Stimulated activated naive CD8-positive, alpha-beta T cell treated with anti-CD3 and anti-CD28 coated beads, Interleukin-15, Interleukin-2, amounts not matched to agents 100 ng/mL and 50 ng/mL, for 24 hours (primary cell): ENCODE data around the gene TMEM204.
"Not testable (repeated sequence)": the region's sequence is repeated elsewhere in the genome, so short reads cannot be mapped to it uniquely, and the experiment has no call there.

Experiments
- H3K27ac Mint-ChIP-seq: one replicate; pipeline ENCODE4 v1.8.0; 2021; ENCODE audit warnings: mild to moderate bottlenecking, mixed read lengths
- H3K27me3 Mint-ChIP-seq: one replicate; pipeline ENCODE4 v1.8.0; 2021; ENCODE audit warnings: mixed read lengths
- H3K36me3 Mint-ChIP-seq: one replicate; pipeline ENCODE4 v1.8.0; 2021; ENCODE audit warnings: low read depth, mixed read lengths
- H3K4me1 Mint-ChIP-seq: one replicate; pipeline ENCODE4 v1.8.0; 2021; ENCODE audit warnings: low read depth, mixed read lengths
- H3K4me3 Mint-ChIP-seq: one replicate; pipeline ENCODE4 v1.8.0; 2021; ENCODE audit warnings: mild to moderate bottlenecking, mixed read lengths
- H3K9me3 Mint-ChIP-seq: one replicate; pipeline ENCODE4 v1.8.0; 2021; ENCODE audit warnings: mixed read lengths

TMEM204 gene

DNA sequence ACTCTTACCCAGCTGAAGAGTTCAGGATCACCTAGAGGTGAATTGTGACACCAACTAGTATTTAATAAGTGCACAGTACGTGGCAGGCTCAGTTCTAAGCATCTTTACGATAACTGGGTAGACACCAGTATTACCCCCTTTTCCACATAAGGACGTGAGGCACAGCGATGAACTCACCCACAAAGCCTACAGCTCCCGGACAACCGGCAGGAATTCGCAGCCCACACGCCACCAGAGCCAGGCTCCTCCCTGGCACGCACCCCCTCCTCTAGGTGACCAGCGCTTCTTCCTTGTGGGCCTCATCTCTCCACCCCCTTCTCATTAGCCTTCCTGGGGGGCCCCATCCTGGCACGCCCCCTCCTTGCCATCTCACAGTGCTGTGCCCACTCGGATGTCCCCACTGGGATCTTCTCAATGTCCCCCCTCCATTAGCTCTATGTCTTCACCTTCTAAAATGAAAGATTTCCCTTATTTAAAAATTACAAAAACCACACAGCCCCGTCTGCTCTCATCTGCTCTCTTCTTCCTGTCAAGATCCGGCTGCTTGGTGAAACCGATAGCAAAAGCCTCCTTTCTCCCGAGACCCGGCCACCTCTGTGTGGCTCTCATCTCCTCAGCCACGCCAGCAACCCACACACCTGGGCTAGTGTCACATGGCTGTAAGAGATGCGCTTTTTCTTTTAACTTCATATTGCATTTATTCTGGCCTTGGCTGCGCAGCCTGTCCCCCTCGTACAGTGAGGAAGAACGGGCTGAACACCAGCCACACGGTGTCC, 57.7 kb downstream of the TMEM204 start:
- Mint-ChIP-seq H3K27ac (no peak overlapping the region), H3K4me3 (no peak overlapping the region), H3K27me3 (no peaks in the 10 kb centered on the region), H3K36me3 (peaks cover 3% of the 10 kb centered on the region), H3K9me3 (no peaks in the 10 kb centered on the region), H3K4me1 (no peaks in the 10 kb centered on the region)

DNA sequence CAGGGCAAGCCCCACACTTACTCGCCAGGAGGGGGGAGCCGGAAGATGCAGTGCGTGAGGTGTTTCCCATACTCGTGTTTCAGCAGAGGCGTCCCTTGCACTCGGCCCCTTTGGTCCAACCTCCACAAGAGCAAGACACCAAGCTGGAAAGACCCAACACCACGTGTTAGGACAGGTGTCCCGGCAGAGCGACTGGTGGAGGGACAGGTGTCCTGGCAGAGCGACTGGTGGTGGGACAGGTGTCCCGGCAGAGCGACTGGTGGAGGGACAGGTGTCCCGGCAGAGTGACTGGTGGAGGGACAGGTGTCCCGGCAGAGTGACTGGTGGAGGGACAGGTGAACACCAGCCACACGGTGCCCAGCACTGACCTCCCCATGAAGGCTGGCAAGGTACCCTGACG, 59.0 kb downstream of the TMEM204 start:
- Mint-ChIP-seq H3K9me3 (no peaks in the 10 kb centered on the region), H3K36me3 (no peaks in the 10 kb centered on the region), H3K4me1 (no peaks in the 10 kb centered on the region), H3K27me3 (no peaks in the 10 kb centered on the region), H3K4me3 (no peak overlapping the region), H3K27ac (no peak overlapping the region)

DNA sequence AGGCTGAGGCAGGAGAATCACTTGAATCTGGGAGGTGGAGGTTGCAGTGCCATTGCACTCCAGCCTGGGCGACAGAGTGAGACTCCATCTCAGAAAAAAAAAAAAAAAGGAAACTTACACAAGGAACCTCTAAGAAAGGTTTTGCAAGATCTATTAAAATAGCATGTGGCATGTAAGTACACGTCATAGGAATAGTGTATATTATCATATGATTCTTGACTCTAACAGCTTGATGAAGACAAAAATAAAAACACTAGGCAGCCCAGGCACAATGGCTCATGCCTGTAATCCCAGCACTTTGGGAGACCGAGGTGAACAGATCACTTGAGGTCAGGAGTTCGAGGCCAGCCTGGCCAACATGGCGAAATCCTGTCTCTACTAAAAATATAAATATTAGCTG, 62.0 kb downstream of the TMEM204 start:
- not testable (repeated sequence) for H3K27ac Mint-ChIP-seq, H3K9me3 Mint-ChIP-seq, H3K4me3 Mint-ChIP-seq, H3K4me1 Mint-ChIP-seq, H3K27me3 Mint-ChIP-seq, H3K36me3 Mint-ChIP-seq

DNA sequence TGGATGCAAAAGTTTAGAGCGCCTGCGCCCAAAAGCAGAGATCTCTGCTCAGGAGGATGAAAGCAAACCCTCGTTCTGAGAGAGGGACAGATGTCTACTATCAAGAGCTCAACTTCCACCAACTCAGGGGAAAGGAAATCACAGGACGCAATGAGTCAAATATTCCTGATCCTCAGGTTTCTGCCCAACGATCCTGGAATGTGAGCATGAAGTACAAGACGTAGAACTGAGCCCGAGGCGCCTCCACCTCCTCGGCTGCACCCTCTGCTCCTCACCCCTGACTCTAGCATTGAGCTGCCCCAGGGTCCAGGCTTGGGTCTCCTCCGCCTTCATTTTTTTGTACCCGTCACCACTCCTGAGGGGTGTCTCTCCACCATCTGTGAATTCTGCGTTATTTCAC, 63.0 kb downstream of the TMEM204 start:
- Mint-ChIP-seq H3K9me3 (no peaks in the 10 kb centered on the region), H3K36me3 (no peaks in the 10 kb centered on the region), H3K27me3 (no peaks in the 10 kb centered on the region), H3K4me1 (no peaks in the 10 kb centered on the region), H3K4me3 (no peak overlapping the region), H3K27ac (no peak overlapping the region)

- H3K27me3 Mint-ChIP-seq, result no peaks in the 10 kb centered on the region
- H3K4me3 Mint-ChIP-seq, result no peak overlapping the region
- no peaks in the 10 kb centered on the region for H3K9me3 Mint-ChIP-seq
- no peaks in the 10 kb centered on the region for H3K4me1 Mint-ChIP-seq
- H3K36me3 Mint-ChIP-seq, result no peaks in the 10 kb centered on the region
- H3K27ac Mint-ChIP-seq, result no peak overlapping the region
These were observed 63.7 kb downstream of the TMEM204 start for GRCh38 chr16:1597154-1597553.

DNA sequence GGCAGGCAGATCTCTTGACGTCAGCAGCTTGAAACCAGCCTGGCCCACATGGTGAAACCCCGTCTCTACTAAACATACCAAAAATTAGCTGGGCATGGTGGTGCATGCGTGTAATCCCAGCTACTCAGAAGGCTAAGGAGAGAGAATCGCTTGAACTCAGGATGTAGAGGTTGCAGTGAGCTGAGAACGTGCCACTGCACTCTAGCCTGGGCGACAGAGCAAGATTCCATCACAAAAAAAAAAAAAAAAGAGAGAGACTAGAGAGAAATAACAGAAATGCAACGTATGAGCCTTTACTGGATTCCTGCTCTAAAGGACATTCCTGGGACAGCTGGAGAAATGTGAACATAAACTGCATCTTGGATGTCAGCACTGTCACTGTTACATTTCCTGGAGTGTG, 67.6 kb downstream of the TMEM204 start:
- H3K4me1 Mint-ChIP-seq, result no peaks in the 10 kb centered on the region
- no peaks in the 10 kb centered on the region for H3K27me3 Mint-ChIP-seq
- peaks cover 4% of the 10 kb centered on the region for H3K36me3 Mint-ChIP-seq
- H3K27ac Mint-ChIP-seq, result no peak overlapping the region
- no peaks in the 10 kb centered on the region for H3K9me3 Mint-ChIP-seq
- H3K4me3 Mint-ChIP-seq, result no peak overlapping the region

GRCh38 chr16:1601489-1601888, 68.0 kb downstream of the TMEM204 start:
- Mint-ChIP-seq H3K36me3 (peaks cover 4% of the 10 kb centered on the region), H3K9me3 (no peaks in the 10 kb centered on the region), H3K27me3 (no peaks in the 10 kb centered on the region), H3K4me3 (no peak overlapping the region), H3K27ac (no peak overlapping the region), H3K4me1 (no peaks in the 10 kb centered on the region)

DNA sequence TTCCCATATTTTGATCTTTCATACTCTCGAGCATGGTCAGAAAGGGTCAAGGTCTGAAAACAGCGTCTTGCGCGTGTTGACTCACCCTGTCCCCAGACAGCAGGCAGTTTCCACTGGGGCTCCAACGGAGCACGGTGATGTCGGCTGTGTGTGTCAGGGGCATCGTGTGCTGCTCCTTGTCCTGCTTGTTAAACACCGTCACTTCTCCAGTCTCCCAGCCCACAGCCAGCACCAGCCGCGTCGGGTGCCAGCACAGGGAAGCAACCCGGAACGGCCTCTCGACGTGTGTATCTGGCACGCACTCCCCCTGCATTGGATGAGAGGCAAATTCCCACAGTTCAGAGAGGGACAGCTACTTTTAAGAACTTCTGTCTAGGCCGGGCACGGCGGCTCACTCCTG, 68.8 kb downstream of the TMEM204 start:
- H3K4me3 Mint-ChIP-seq, result no peak overlapping the region
- peaks cover 7% of the 10 kb centered on the region for H3K36me3 Mint-ChIP-seq
- H3K9me3 Mint-ChIP-seq, result no peaks in the 10 kb centered on the region
- H3K27me3 Mint-ChIP-seq, result no peaks in the 10 kb centered on the region
- H3K4me1 Mint-ChIP-seq, result no peaks in the 10 kb centered on the region
- no peak overlapping the region for H3K27ac Mint-ChIP-seq
